Astrocyte (in vitro differentiated cells and primary cell): Measurements from ENCODE around the gene DHRS12. TPM values are rescaled to one million over a fixed set of nuclear protein-coding genes. Genes with fewer than 3 reads are reported as not detected.

ENCODE experiments used
- DNase-seq: peaks from one replicate; pipeline ENCODE4 v3.0.0-alpha.2; 2010; ENCODE audit warnings: low read depth
- FAIRE-seq: peaks from 2 replicates; lab custom pipeline; 2011; peaks lifted over from hg19 to GRCh38; lab: Jason Lieb, UNC
- H2AFZ ChIP-seq: 2 replicates; pipeline ENCODE4 v1.6.0; 2012; ENCODE audit warnings: low read depth, low read length, inconsistent platforms
- H3K27ac ChIP-seq: 2 replicates; pipeline ENCODE4 v1.5.1; 2011; ENCODE audit warnings: low read depth, low read length, inconsistent platforms
- H3K27me3 ChIP-seq: 2 replicates; pipeline ENCODE4 v1.6.0; 2011; ENCODE audit warnings: low read length, inconsistent platforms; ENCODE audit not compliant: insufficient read depth
- H3K36me3 ChIP-seq: 2 replicates; pipeline ENCODE4 v1.5.1; 2011; ENCODE audit warnings: low read length, inconsistent platforms; ENCODE audit not compliant: insufficient read depth
- H3K4me1 ChIP-seq: 2 replicates; pipeline ENCODE4 v1.5.1; 2011; ENCODE audit warnings: low read length, inconsistent platforms; ENCODE audit not compliant: insufficient read depth
- H3K4me2 ChIP-seq: 2 replicates; pipeline ENCODE4 v1.6.0; 2012; ENCODE audit warnings: low read length, inconsistent platforms
- H3K4me3 ChIP-seq: 2 replicates; pipeline ENCODE4 v1.5.1; 2011; ENCODE audit warnings: low read depth, mild to moderate bottlenecking, low read length, inconsistent platforms; ENCODE audit not compliant: insufficient read depth
- H3K79me2 ChIP-seq: 2 replicates; pipeline ENCODE4 v1.6.0; 2012; ENCODE audit warnings: mild to moderate bottlenecking, low read length, inconsistent platforms; ENCODE audit not compliant: insufficient read depth
- H3K9ac ChIP-seq: 2 replicates; pipeline ENCODE4 v1.6.0; 2012; ENCODE audit warnings: mild to moderate bottlenecking, low read length, inconsistent platforms
- H3K9me3 ChIP-seq: 2 replicates; pipeline ENCODE4 v1.5.1; 2012; ENCODE audit warnings: low read depth, mild to moderate bottlenecking, low read length, inconsistent platforms; ENCODE audit not compliant: insufficient read depth
- H4K20me1 ChIP-seq: 2 replicates; pipeline ENCODE4 v1.6.0; 2012; ENCODE audit warnings: low read length, inconsistent platforms; ENCODE audit not compliant: insufficient read depth
- H3K27ac Mint-ChIP-seq: one replicate; pipeline ENCODE4 v1.8.0; 2021; ENCODE audit warnings: mild to moderate bottlenecking, mixed read lengths; ENCODE audit not compliant: unreplicated experiment
- H3K27me3 Mint-ChIP-seq: one replicate; pipeline ENCODE4 v1.8.0; 2021; ENCODE audit warnings: low read depth, mixed read lengths; ENCODE audit not compliant: unreplicated experiment
- H3K36me3 Mint-ChIP-seq: one replicate; pipeline ENCODE4 v1.8.0; 2021; ENCODE audit warnings: low read depth, mixed read lengths; ENCODE audit not compliant: unreplicated experiment
- H3K4me1 Mint-ChIP-seq: one replicate; pipeline ENCODE4 v1.8.0; 2021; ENCODE audit warnings: low read depth, mixed read lengths; ENCODE audit not compliant: unreplicated experiment
- H3K4me3 Mint-ChIP-seq: one replicate; pipeline ENCODE4 v1.8.0; 2021; ENCODE audit warnings: mild to moderate bottlenecking, moderate library complexity, mixed read lengths; ENCODE audit not compliant: unreplicated experiment
- H3K9me3 Mint-ChIP-seq: one replicate; pipeline ENCODE4 v1.8.0; 2021; ENCODE audit warnings: mild to moderate bottlenecking, mixed read lengths; ENCODE audit not compliant: unreplicated experiment
- EZH2 ChIP-seq: IDR thresholded peaks from 2 replicates; pipeline ENCODE4 v1.6.1; 2012; ENCODE audit warnings: mild to moderate bottlenecking, low read length, inconsistent platforms; ENCODE audit not compliant: insufficient read depth
- total RNA-seq: library from RNA; stranded (reverse); gene quantifications from 2 replicates; pipeline ENCODE4 v1.2.1, GENCODE V29; 2021
- TF ChIP-seq, protein P1 (sequence below): IDR thresholded peaks from 2 replicates; pipeline ENCODE4 v1.5.1; 2011; ENCODE audit warnings: low read depth, mild to moderate bottlenecking, inconsistent platforms, low read length, moderate library complexity; ENCODE audit not compliant: insufficient read depth

The DHRS12 gene
- total RNA-seq, 1 donor from 2014 or later: 4.9 TPM

- no peaks in the 10 kb centered on the region for H3K9me3 Mint-ChIP-seq
- Histone ChIP-seq H3K79me2 (no peaks in the 10 kb centered on the region), H4K20me1 (no peaks in the 10 kb centered on the region), H3K27me3 (no peaks in the 10 kb centered on the region), H3K36me3 (no peaks in the 10 kb centered on the region), H3K9ac (no peak overlapping the region), H3K4me3 (no peak overlapping the region), H2AFZ (no peak overlapping the region), H3K9me3 (no peaks in the 10 kb centered on the region), H3K27ac (no peak overlapping the region), H3K4me1 (no peaks in the 10 kb centered on the region), H3K4me2 (no peak overlapping the region)
- H3K4me1 Mint-ChIP-seq: no peaks in the 10 kb centered on the region
- H3K36me3 Mint-ChIP-seq: peaks cover 5% of the 10 kb centered on the region
- peaks cover 2% of the 10 kb centered on the region for H3K27me3 Mint-ChIP-seq
- H3K27ac Mint-ChIP-seq: no peak overlapping the region
- TF ChIP-seq EZH2: no peak
- TF ChIP-seq, protein P1, sequence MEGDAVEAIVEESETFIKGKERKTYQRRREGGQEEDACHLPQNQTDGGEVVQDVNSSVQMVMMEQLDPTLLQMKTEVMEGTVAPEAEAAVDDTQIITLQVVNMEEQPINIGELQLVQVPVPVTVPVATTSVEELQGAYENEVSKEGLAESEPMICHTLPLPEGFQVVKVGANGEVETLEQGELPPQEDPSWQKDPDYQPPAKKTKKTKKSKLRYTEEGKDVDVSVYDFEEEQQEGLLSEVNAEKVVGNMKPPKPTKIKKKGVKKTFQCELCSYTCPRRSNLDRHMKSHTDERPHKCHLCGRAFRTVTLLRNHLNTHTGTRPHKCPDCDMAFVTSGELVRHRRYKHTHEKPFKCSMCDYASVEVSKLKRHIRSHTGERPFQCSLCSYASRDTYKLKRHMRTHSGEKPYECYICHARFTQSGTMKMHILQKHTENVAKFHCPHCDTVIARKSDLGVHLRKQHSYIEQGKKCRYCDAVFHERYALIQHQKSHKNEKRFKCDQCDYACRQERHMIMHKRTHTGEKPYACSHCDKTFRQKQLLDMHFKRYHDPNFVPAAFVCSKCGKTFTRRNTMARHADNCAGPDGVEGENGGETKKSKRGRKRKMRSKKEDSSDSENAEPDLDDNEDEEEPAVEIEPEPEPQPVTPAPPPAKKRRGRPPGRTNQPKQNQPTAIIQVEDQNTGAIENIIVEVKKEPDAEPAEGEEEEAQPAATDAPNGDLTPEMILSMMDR: no peak
- FAIRE-seq (no peak), DNase-seq (no peak)
- no peak overlapping the region for H3K4me3 Mint-ChIP-seq
Observed at GRCh38 chr13:51777921-51778320, 26.0 kb downstream of the DHRS12 start.

DNA sequence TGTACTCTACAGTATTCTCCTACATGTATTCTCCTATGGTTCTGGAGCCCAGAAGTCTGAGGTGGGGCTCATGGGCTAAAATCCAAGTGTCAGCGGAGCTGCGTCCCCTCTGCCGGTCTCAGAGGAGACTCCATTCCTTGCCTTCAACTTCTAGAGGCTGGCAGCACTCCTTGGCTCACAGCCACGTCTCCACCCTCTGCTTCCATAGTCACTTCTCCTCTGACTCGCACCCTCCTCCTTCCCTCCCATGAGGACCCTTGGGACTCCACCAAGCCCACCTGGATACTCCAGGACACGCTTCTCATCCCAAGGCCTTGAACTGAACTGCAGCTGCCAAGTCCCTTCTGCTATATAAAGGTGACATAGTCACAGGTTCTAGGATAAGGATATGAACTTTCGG lies 27.8 kb downstream of the DHRS12 start:
- no peaks in the 10 kb centered on the region for H3K4me1 ChIP-seq
- H3K27me3 Mint-ChIP-seq: peaks cover 2% of the 10 kb centered on the region
- no peak overlapping the region for H2AFZ ChIP-seq
- FAIRE-seq: no peak
- H3K4me1 Mint-ChIP-seq: no peaks in the 10 kb centered on the region
- H3K9ac ChIP-seq: no peak overlapping the region
- no peaks in the 10 kb centered on the region for H3K36me3 ChIP-seq
- H4K20me1 ChIP-seq: no peaks in the 10 kb centered on the region
- H3K4me3 Mint-ChIP-seq: no peak overlapping the region
- H3K27ac Mint-ChIP-seq: no peak overlapping the region
- no peak overlapping the region for H3K4me2 ChIP-seq
- no peaks in the 10 kb centered on the region for H3K9me3 Mint-ChIP-seq
- no peak overlapping the region for H3K27ac ChIP-seq
- H3K79me2 ChIP-seq: no peaks in the 10 kb centered on the region
- TF ChIP-seq EZH2: no peak
- TF ChIP-seq, protein P1: no peak
- H3K36me3 Mint-ChIP-seq: peaks cover 8% of the 10 kb centered on the region
- no peak for DNase-seq
- no peak overlapping the region for H3K4me3 ChIP-seq
- no peaks in the 10 kb centered on the region for H3K27me3 ChIP-seq
- no peaks in the 10 kb centered on the region for H3K9me3 ChIP-seq

GRCh38 chr13:51773515-51773914 lies 30.4 kb downstream of the DHRS12 start:
- Histone ChIP-seq H3K27me3 (no peaks in the 10 kb centered on the region), H3K4me1 (no peaks in the 10 kb centered on the region), H3K9me3 (no peaks in the 10 kb centered on the region), H3K27ac (no peak overlapping the region), H3K36me3 (no peaks in the 10 kb centered on the region), H2AFZ (no peak overlapping the region), H3K79me2 (no peaks in the 10 kb centered on the region), H3K4me2 (no peak overlapping the region), H3K4me3 (no peak overlapping the region), H3K9ac (no peak overlapping the region), H4K20me1 (no peaks in the 10 kb centered on the region)
- Mint-ChIP-seq H3K36me3 (peaks cover 5% of the 10 kb centered on the region), H3K27ac (no peak overlapping the region), H3K27me3 (peaks cover 2% of the 10 kb centered on the region), H3K9me3 (no peaks in the 10 kb centered on the region), H3K4me1 (no peaks in the 10 kb centered on the region), H3K4me3 (no peak overlapping the region)
- no peak for FAIRE-seq
- no peak for DNase-seq
- TF ChIP-seq EZH2: no peak
- TF ChIP-seq, protein P1: no peak
